HL-60 (cell line): ENCODE measurements around the gene FAM136A.
A peak's percentile ranks its signal among the peaks of the same experiment; 100 is the strongest.

Experiments used
- CTCF ChIP-seq: IDR thresholded peaks from one replicate; pipeline ENCODE4 v1.5.1; 2011; ENCODE audit warnings: low read length, control low read depth, inconsistent platforms; ENCODE audit not compliant: insufficient read depth
- POLR2AphosphoS5 ChIP-seq: IDR thresholded peaks from 2 replicates; pipeline ENCODE4 v1.6.1; 2012; ENCODE audit warnings: low read depth

GRCh38 chr2:70301344-70302194 is at the start of gene FAM136A:
- TF ChIP-seq CTCF: peak; percentile 56
- TF ChIP-seq POLR2AphosphoS5: no peak; the same call in 1 of the 2 replicates
